ENCODE data around the gene CHDH. TPM values are rescaled to one million over a fixed set of nuclear protein-coding genes. Genes with fewer than 3 reads are reported as not detected.
A peak's percentile ranks its signal among the peaks of the same experiment; 100 is the strongest.

The CHDH gene
- 30.1 and 62.6 TPM in 2 replicates for total RNA-seq
- polyA plus RNA-seq, result 29.1 and 31.1 TPM in 2 replicates

- peaks cover 8% of the 10 kb centered on the region for H3K79me2 ChIP-seq
- H3K36me3 ChIP-seq (replicated peaks; ENCODE audit: insufficient read depth, low read depth), result no peaks in the 10 kb centered on the region
- H3K9me2 ChIP-seq (replicated peaks; ENCODE audit: insufficient read depth), result no peaks in the 10 kb centered on the region
- H2AFZ ChIP-seq, result peak within 1 kb of the TSS; percentile 67
- H3K4me1 ChIP-seq (ENCODE audit: insufficient read depth), result peaks cover 37% of the 10 kb centered on the region
- peak within 1 kb of the TSS; percentile 45 for H3K4me3 ChIP-seq
- H4K20me1 ChIP-seq (ENCODE audit: insufficient read depth, poor library complexity, severe bottlenecking), result no peaks in the 10 kb centered on the region
- H3K9me3 ChIP-seq (ENCODE audit: low read depth), result no peaks in the 10 kb centered on the region
- no peaks in the 10 kb centered on the region for H3K27me3 ChIP-seq
- H3K4me2 ChIP-seq, result peak within 1 kb of the TSS; percentile 92
- peak; percentile 87 for DNase-seq (ENCODE audit: low spot score)
- 5% methylated on average over 74 of the region's 91 CpGs for whole genome bisulfite sequencing (ENCODE audit: low lambda C conversion rate, missing lambda C conversion rate)
- TF ChIP-seq EZH2phosphoT487 (IDR thresholded peaks at IDR 0.05; ENCODE audit: low read depth, severe bottlenecking, unreplicated experiment), result no peak
- TF ChIP-seq, protein P1, sequence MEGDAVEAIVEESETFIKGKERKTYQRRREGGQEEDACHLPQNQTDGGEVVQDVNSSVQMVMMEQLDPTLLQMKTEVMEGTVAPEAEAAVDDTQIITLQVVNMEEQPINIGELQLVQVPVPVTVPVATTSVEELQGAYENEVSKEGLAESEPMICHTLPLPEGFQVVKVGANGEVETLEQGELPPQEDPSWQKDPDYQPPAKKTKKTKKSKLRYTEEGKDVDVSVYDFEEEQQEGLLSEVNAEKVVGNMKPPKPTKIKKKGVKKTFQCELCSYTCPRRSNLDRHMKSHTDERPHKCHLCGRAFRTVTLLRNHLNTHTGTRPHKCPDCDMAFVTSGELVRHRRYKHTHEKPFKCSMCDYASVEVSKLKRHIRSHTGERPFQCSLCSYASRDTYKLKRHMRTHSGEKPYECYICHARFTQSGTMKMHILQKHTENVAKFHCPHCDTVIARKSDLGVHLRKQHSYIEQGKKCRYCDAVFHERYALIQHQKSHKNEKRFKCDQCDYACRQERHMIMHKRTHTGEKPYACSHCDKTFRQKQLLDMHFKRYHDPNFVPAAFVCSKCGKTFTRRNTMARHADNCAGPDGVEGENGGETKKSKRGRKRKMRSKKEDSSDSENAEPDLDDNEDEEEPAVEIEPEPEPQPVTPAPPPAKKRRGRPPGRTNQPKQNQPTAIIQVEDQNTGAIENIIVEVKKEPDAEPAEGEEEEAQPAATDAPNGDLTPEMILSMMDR (IDR thresholded peaks at IDR 0.05; ENCODE audit: poor library complexity), result no peak
- TF ChIP-seq EZH2 (IDR thresholded peaks at IDR 0.05; ENCODE audit: borderline replicate concordance), result no peak
- peak within 1 kb of the TSS; percentile 96 for H3K27ac ChIP-seq
These were observed at the start of gene CHDH, which contains the start of gene IL17RB for GRCh38 chr3:53846134-53846850. Gene CHDH, minus strand, starts transcription at chr3:53846419. Its CDS starts 22,411 bp downstream, at chr3:53824008. Gene IL17RB, plus strand, starts transcription at chr3:53846568. Its CDS starts 21 bp downstream, at chr3:53846589.

- no peaks in the 10 kb centered on the region for H3K27me3 ChIP-seq
- H3K36me3 ChIP-seq (replicated peaks; ENCODE audit: insufficient read depth, low read depth), result no peaks in the 10 kb centered on the region
- TF ChIP-seq, protein P1 (IDR thresholded peaks at IDR 0.05; ENCODE audit: poor library complexity), result no peak
- TF ChIP-seq EZH2phosphoT487 (IDR thresholded peaks at IDR 0.05; ENCODE audit: low read depth, severe bottlenecking, unreplicated experiment), result no peak
- TF ChIP-seq EZH2 (IDR thresholded peaks at IDR 0.05; ENCODE audit: borderline replicate concordance), result no peak
- H3K9me2 ChIP-seq (replicated peaks; ENCODE audit: insufficient read depth), result no peaks in the 10 kb centered on the region
- peak overlapping the region; percentile 12 for H3K4me3 ChIP-seq
- peak overlapping the region; percentile 58 for H2AFZ ChIP-seq
- no peak for DNase-seq (ENCODE audit: low spot score)
- peaks cover 27% of the 10 kb centered on the region for H4K20me1 ChIP-seq (ENCODE audit: insufficient read depth, poor library complexity, severe bottlenecking)
- H3K79me2 ChIP-seq, result peaks cover 37% of the 10 kb centered on the region
- WGBS (ENCODE audit: low lambda C conversion rate, missing lambda C conversion rate), result 63% methylated on average over 4 of the region's 4 CpGs
- no peaks in the 10 kb centered on the region for H3K9me3 ChIP-seq (ENCODE audit: low read depth)
- peaks cover 12% of the 10 kb centered on the region for H3K4me1 ChIP-seq (ENCODE audit: insufficient read depth)
- H3K4me2 ChIP-seq, result peak overlapping the region; percentile 72
- peak overlapping the region; percentile 94 for H3K27ac ChIP-seq
These were observed 46.0 kb upstream of the CHDH start for GRCh38 chr3:53892286-53892637.

DNA sequence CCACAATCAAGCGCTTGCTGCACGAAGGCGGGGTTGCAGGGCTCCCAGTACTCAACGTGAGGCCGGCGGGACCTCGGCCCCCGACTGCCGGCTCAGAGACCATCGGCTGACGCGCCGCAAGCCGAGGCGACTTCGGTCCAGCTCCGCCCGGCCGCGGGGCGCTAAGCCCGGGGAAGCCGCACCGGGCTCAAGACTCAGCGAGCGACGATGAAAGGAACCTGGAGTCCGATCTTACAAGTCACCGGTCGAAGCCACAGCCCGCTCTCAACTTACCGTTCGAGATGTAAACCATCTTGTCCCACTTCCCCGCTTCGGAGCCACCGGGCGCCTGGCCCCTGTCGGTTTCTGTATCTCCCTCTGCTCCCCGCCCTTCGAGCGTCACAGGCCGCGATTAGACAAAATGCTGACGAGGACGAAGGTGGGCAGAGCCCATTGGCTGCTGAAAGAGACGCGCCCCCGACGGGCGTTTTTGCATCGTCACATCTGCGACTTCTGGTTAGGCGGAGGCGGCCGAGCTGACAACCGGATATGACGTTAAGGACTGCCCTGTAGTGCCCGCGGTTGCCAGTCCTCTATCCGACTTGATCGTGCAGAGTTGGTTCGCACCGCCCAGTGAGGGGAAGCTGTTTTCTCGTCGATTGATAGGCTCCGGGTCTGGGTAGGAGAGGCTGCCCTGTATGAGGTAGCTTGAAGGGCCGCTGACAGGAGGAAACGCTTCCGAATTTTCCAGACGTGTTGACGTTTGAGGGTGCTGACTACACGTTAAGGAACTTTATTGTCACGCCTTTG is 45.5 kb upstream of the CHDH start, which contains the start of gene SELENOK:
SELENOK (minus strand) TSS at position 363 of the 789 bp plus-strand sequence.
- peak within 1 kb of the TSS; percentile 78 for H3K4me2 ChIP-seq
- no peaks in the 10 kb centered on the region for H3K9me2 ChIP-seq (replicated peaks; ENCODE audit: insufficient read depth)
- H3K36me3 ChIP-seq (replicated peaks; ENCODE audit: insufficient read depth, low read depth), result no peaks in the 10 kb centered on the region
- peaks cover 27% of the 10 kb centered on the region for H4K20me1 ChIP-seq (ENCODE audit: insufficient read depth, poor library complexity, severe bottlenecking)
- peak within 1 kb of the TSS; percentile 47 for H3K4me3 ChIP-seq
- no peaks in the 10 kb centered on the region for H3K27me3 ChIP-seq
- H3K27ac ChIP-seq, result peak within 1 kb of the TSS; percentile 97
- no peak for TF ChIP-seq EZH2phosphoT487 (IDR thresholded peaks at IDR 0.05; ENCODE audit: low read depth, severe bottlenecking, unreplicated experiment)
- no peak for TF ChIP-seq EZH2 (IDR thresholded peaks at IDR 0.05; ENCODE audit: borderline replicate concordance)
- TF ChIP-seq, protein P1 (IDR thresholded peaks at IDR 0.05; ENCODE audit: poor library complexity), result no peak
- peak; percentile 99 for DNase-seq (ENCODE audit: low spot score)
- H2AFZ ChIP-seq, result peak within 1 kb of the TSS; percentile 58
- WGBS (ENCODE audit: low lambda C conversion rate, missing lambda C conversion rate), result under 1% methylated on average over 73 of the region's 73 CpGs
- peaks cover 12% of the 10 kb centered on the region for H3K4me1 ChIP-seq (ENCODE audit: insufficient read depth)
- no peaks in the 10 kb centered on the region for H3K9me3 ChIP-seq (ENCODE audit: low read depth)
- peaks cover 42% of the 10 kb centered on the region for H3K79me2 ChIP-seq

All from hepatocyte (in vitro differentiated cells).